ENCODE measurements around the gene GRIFIN. TPM values are rescaled to one million over a fixed set of nuclear protein-coding genes. Genes with fewer than 3 reads are reported as not detected.

Gene GRIFIN
- total RNA-seq, 1 donor from 2014 or later = not detected

- H3K4me1 Mint-ChIP-seq (ENCODE audit: unreplicated experiment) = peaks cover 4% of the 10 kb centered on the region
- H3K27ac Mint-ChIP-seq (ENCODE audit: unreplicated experiment) = no peak overlapping the region
- H3K27me3 Mint-ChIP-seq (ENCODE audit: unreplicated experiment) = peaks cover 2% of the 10 kb centered on the region
- H3K9me3 Mint-ChIP-seq (ENCODE audit: unreplicated experiment) = no peaks in the 10 kb centered on the region
- no peaks in the 10 kb centered on the region for H3K36me3 Mint-ChIP-seq (ENCODE audit: unreplicated experiment)
- no peak overlapping the region for H3K4me3 Mint-ChIP-seq (ENCODE audit: unreplicated experiment)
- TF ChIP-seq CTCF (IDR thresholded peaks at IDR 0.05) = no peak
- DNase-seq (ENCODE audit: extremely low spot score, unreplicated experiment) = no peak
Measured at GRCh38 chr7:2496375-2496774, 20.2 kb upstream of the GRIFIN start.

- peaks cover 4% of the 10 kb centered on the region for H3K4me1 Mint-ChIP-seq (ENCODE audit: unreplicated experiment)
- H3K27ac Mint-ChIP-seq (ENCODE audit: unreplicated experiment) = no peak overlapping the region
- no peaks in the 10 kb centered on the region for H3K36me3 Mint-ChIP-seq (ENCODE audit: unreplicated experiment)
- H3K4me3 Mint-ChIP-seq (ENCODE audit: unreplicated experiment) = no peak overlapping the region
- H3K9me3 Mint-ChIP-seq (ENCODE audit: unreplicated experiment) = no peaks in the 10 kb centered on the region
- TF ChIP-seq CTCF (IDR thresholded peaks at IDR 0.05) = no peak
- no peak for DNase-seq (ENCODE audit: extremely low spot score, unreplicated experiment)
- H3K27me3 Mint-ChIP-seq (ENCODE audit: unreplicated experiment) = peaks cover 2% of the 10 kb centered on the region
Measured at GRCh38 chr7:2495418-2496299, 19.5 kb upstream of the GRIFIN start.

GRCh38 chr7:2494191-2495130, 18.3 kb upstream of the GRIFIN start:
- H3K27me3 Mint-ChIP-seq (ENCODE audit: unreplicated experiment) = peaks cover 2% of the 10 kb centered on the region
- H3K4me1 Mint-ChIP-seq (ENCODE audit: unreplicated experiment) = peaks cover 9% of the 10 kb centered on the region

GRCh38 chr7:2493205-2494164, 17.3 kb upstream of the GRIFIN start:
- H3K36me3 Mint-ChIP-seq (ENCODE audit: unreplicated experiment) = no peaks in the 10 kb centered on the region
- H3K4me3 Mint-ChIP-seq (ENCODE audit: unreplicated experiment) = no peak overlapping the region
- no peaks in the 10 kb centered on the region for H3K9me3 Mint-ChIP-seq (ENCODE audit: unreplicated experiment)
- DNase-seq (ENCODE audit: extremely low spot score, unreplicated experiment) = no peak
- no peak overlapping the region for H3K27ac Mint-ChIP-seq (ENCODE audit: unreplicated experiment)
- TF ChIP-seq CTCF (IDR thresholded peaks at IDR 0.05) = no peak
- H3K4me1 Mint-ChIP-seq (ENCODE audit: unreplicated experiment) = peaks cover 17% of the 10 kb centered on the region
- H3K27me3 Mint-ChIP-seq (ENCODE audit: unreplicated experiment) = peaks cover 2% of the 10 kb centered on the region

More at GRCh38 chr7:2494191-2495130, 18.3 kb upstream of the GRIFIN start:
- no peak for TF ChIP-seq CTCF (IDR thresholded peaks at IDR 0.05)
- H3K4me3 Mint-ChIP-seq (ENCODE audit: unreplicated experiment) = no peak overlapping the region
- H3K9me3 Mint-ChIP-seq (ENCODE audit: unreplicated experiment) = no peaks in the 10 kb centered on the region
- H3K36me3 Mint-ChIP-seq (ENCODE audit: unreplicated experiment) = no peaks in the 10 kb centered on the region
- DNase-seq (ENCODE audit: extremely low spot score, unreplicated experiment) = no peak
- no peak overlapping the region for H3K27ac Mint-ChIP-seq (ENCODE audit: unreplicated experiment)

Data from osteocyte (in vitro differentiated cells).